ENCODE data around the gene SFMBT2. TPM values are rescaled to one million over a fixed set of nuclear protein-coding genes. Genes with fewer than 3 reads are reported as not detected.

SFMBT2 gene
- polyA plus RNA-seq, 2 of the 4 experiments (the other 2 are of a cell fraction), result 9.6 to 10.2 TPM

DNA sequence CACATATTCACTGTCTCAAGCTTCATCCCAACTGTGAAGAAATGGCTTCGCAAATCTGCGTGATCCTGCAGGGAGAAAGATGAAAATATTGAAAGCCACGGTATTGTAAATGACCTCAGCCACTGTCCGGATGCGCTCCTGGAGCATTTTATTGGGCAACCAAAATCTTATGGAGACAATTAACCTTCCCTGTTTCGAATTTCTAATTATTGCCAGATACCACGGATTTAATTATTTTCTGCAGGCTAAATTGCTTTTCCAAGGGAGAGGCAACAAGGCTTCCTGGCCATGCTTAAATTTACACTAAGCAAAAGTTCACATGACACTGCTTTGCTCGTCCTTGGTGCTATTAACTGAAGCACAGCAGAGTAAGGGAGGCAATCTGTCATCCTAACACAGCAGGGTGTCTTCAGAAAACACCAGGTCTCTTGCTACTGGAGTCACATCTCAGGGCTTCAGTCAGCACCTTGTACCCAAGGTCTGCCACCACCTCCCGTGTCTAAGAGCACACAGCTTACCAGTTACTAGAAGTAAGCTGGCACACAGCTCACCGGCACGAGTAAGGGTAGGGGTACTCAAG, 162.2 kb downstream of the SFMBT2 start:
- WGBS (ENCODE audit: missing lambda C conversion rate), result 76% methylated on average over 11 of the region's 11 CpGs
- H3K4me1 ChIP-seq, result no peaks in the 10 kb centered on the region
- no peak for FAIRE-seq

DNA sequence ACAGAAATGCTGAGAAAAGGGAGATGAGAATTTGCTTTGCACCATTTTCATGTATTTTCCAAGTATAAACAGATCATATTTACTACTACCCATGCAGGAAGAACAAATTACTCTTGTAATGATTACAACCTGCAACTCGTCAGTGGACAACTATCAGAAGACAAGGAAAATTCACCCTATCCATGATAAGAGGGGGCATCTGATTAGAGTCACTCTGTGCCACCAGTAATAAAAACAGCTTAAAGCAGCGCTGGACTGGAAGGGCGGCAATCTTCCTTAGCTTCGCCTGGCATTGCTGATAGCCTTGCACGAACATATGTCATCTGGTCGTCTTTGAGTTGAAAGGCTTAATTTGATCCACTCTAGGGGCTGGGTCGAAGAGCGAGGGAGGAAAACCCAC, 162.7 kb downstream of the SFMBT2 start:
- no peak for ATAC-seq
- POLR2A ChIA-PET, result no interaction called here
- 97% methylated on average over 8 of the region's 8 CpGs for WGBS (ENCODE audit: missing lambda C conversion rate)

More for the DNA sequence above, 162.2 kb downstream of the SFMBT2 start:
- Histone ChIP-seq H3K4me3 (no peak overlapping the region), H3K27ac (no peak overlapping the region), H3K4me2 (no peak overlapping the region), H3K9me3 (no peaks in the 10 kb centered on the region)
- ATAC-seq (no peak), DNase-seq (ENCODE audit: low read depth in 1 of 2, low spot score in 1 of 2) (no peak)
- CTCF ChIA-PET, result interaction anchor here (0.5 kb wide), 1 partner anchor 625 kb away, joined by 3 read pairs; no protein-coding TSS in a partner anchor
- POLR2A ChIA-PET, result interaction anchor here (0.6 kb wide), 1 partner anchor 21 kb away, joined by 5 read pairs; no protein-coding TSS in a partner anchor
- TF ChIP-seq HOXA7 (CRISPR knock-in tag; IDR thresholded peaks at IDR 0.05), result no peak
- TF ChIP-seq, protein P1, sequence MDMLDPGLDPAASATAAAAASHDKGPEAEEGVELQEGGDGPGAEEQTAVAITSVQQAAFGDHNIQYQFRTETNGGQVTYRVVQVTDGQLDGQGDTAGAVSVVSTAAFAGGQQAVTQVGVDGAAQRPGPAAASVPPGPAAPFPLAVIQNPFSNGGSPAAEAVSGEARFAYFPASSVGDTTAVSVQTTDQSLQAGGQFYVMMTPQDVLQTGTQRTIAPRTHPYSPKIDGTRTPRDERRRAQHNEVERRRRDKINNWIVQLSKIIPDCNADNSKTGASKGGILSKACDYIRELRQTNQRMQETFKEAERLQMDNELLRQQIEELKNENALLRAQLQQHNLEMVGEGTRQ (IDR thresholded peaks at IDR 0.05), result no peak
- TF ChIP-seq NR3C1 (IDR thresholded peaks at IDR 0.05), result no peak
- no peak for TF ChIP-seq JUNB (IDR thresholded peaks at IDR 0.05)
- no peak for TF ChIP-seq FOXS1 (CRISPR knock-in tag; IDR thresholded peaks at IDR 0.05)
- no peak for TF ChIP-seq EHF (CRISPR knock-in tag; IDR thresholded peaks at IDR 0.05)
- TF ChIP-seq CBX8 (IDR thresholded peaks at IDR 0.05), result no peak
- no peak for TF ChIP-seq ZFP36 (IDR thresholded peaks at IDR 0.05; ENCODE audit: borderline replicate concordance, partially characterized antibody)
- TF ChIP-seq FOSB (CRISPR knock-in tag; IDR thresholded peaks at IDR 0.05), result no peak
- TF ChIP-seq RARB (CRISPR knock-in tag; IDR thresholded peaks at IDR 0.05), result no peak
- TF ChIP-seq PBX3 (IDR thresholded peaks at IDR 0.05), result no peak

GRCh38 chr10:7245505-7245904, 165.3 kb downstream of the SFMBT2 start:
- no peak overlapping the region for H3K4me2 ChIP-seq
- no peak for TF ChIP-seq BCL3 (IDR thresholded peaks at IDR 0.05)
- 79% methylated on average over 4 of the region's 4 CpGs for WGBS (ENCODE audit: missing lambda C conversion rate)
- H3K4me3 ChIP-seq, result no peak overlapping the region
- DNase-seq (ENCODE audit: low read depth in 1 of 2, low spot score in 1 of 2), result no peak
- no peak overlapping the region for H3K27ac ChIP-seq
- H3K9me3 ChIP-seq, result no peaks in the 10 kb centered on the region
- ATAC-seq, result no peak
- no peak for FAIRE-seq
- CTCF ChIA-PET, result no interaction called here
- POLR2A ChIA-PET, result no interaction called here
- H3K4me1 ChIP-seq, result no peaks in the 10 kb centered on the region

More for the DNA sequence above, 162.7 kb downstream of the SFMBT2 start:
- Histone ChIP-seq H3K9me3 (no peaks in the 10 kb centered on the region), H3K4me1 (no peaks in the 10 kb centered on the region), H3K4me2 (no peak overlapping the region), H3K27ac (no peak overlapping the region), H3K4me3 (no peak overlapping the region)
- FAIRE-seq (no peak), DNase-seq (ENCODE audit: low read depth in 1 of 2, low spot score in 1 of 2) (no peak)
- CTCF ChIA-PET, result no interaction called here
- TF ChIP-seq, protein P2, sequence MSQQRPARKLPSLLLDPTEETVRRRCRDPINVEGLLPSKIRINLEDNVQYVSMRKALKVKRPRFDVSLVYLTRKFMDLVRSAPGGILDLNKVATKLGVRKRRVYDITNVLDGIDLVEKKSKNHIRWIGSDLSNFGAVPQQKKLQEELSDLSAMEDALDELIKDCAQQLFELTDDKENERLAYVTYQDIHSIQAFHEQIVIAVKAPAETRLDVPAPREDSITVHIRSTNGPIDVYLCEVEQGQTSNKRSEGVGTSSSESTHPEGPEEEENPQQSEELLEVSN (IDR thresholded peaks at IDR 0.05; ENCODE audit: borderline replicate concordance, low read depth), result no peak
- TF ChIP-seq, protein P3, sequence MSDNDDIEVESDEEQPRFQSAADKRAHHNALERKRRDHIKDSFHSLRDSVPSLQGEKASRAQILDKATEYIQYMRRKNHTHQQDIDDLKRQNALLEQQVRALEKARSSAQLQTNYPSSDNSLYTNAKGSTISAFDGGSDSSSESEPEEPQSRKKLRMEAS (IDR thresholded peaks at IDR 0.05), result no peak
- no peak for TF ChIP-seq SMC3 (IDR thresholded peaks at IDR 0.05)
- no peak for TF ChIP-seq EHF (CRISPR knock-in tag; IDR thresholded peaks at IDR 0.05)
- no peak for TF ChIP-seq HEYL (CRISPR knock-in tag; IDR thresholded peaks at IDR 0.05)
- no peak for TF ChIP-seq HOXB13 (CRISPR knock-in tag; IDR thresholded peaks at IDR 0.05; ENCODE audit: low read depth)
- no peak for TF ChIP-seq MAFK (IDR thresholded peaks at IDR 0.05; ENCODE audit: partially characterized antibody)
- TF ChIP-seq, protein P4, sequence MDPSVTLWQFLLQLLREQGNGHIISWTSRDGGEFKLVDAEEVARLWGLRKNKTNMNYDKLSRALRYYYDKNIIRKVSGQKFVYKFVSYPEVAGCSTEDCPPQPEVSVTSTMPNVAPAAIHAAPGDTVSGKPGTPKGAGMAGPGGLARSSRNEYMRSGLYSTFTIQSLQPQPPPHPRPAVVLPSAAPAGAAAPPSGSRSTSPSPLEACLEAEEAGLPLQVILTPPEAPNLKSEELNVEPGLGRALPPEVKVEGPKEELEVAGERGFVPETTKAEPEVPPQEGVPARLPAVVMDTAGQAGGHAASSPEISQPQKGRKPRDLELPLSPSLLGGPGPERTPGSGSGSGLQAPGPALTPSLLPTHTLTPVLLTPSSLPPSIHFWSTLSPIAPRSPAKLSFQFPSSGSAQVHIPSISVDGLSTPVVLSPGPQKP (IDR thresholded peaks at IDR 0.05; ENCODE audit: low read depth, low read length), result no peak
- no peak for TF ChIP-seq NR3C1 (IDR thresholded peaks at IDR 0.05)
- no peak for TF ChIP-seq KDM1A (IDR thresholded peaks at IDR 0.05; ENCODE audit: low read depth)
